ENCODE data around the gene TGFBR2.

Gene TGFBR2

DNA sequence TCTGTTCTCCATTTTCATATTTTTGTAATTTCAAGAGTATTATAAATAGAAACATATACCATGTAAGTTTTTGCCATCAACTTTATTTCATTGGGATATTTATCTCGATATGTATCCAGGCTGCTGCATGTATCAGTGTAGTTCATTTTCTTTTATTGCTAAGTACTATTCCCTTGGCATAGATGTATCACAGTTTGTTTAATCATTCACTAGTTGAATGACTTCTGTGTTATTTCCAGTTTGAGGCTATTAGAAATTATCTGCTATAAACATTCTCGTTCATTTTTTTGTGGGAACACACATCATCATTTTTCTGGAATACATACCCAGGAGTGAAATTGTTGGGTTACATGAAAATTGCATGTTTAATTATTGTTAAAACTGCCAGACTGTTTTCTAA is 18.5 kb upstream of the TGFBR2 start:
- H3K4me3 ChIP-seq (ENCODE audit: low read depth, low read length) = no peak overlapping the region
- no peak for TF ChIP-seq CTCF (IDR thresholded peaks at IDR 0.05; ENCODE audit: low read depth, low read length)

- no peak for TF ChIP-seq CTCF (IDR thresholded peaks at IDR 0.05; ENCODE audit: low read depth, low read length)
- H3K4me3 ChIP-seq (ENCODE audit: low read depth, low read length) = no peak overlapping the region
These were observed 10.2 kb upstream of the TGFBR2 start for GRCh38 chr3:30596152-30596551.

DNA sequence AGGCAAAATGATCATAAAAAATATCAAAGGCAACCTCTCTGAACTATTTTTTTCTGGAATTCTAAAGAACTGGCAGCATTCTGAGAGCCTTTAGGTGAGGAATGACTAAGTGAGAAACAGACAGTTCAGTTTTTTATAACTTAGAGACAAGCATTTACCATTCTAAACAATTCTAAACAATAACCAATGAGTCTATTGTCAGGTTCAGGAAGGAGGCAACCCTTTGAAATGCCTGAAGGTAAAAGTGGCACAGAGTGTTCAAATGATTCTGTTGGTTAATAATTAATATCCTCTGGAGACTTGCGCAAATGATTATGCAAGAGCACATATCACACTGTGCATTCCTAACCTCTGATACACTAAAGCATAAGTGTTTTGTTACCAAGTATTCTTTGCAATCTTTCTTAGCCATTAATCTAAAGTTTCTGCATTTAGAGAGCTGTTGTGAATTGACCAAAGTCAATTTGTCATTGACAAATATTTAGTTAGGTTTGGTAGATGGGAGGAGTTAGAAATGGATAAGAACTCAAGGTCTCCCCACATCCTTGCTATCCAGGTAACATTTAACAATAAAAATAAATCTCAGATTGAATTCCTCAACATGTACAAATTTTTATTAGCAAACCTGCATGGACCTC is 9.2 kb upstream of the TGFBR2 start:
- TF ChIP-seq CTCF (IDR thresholded peaks at IDR 0.05; ENCODE audit: low read depth, low read length) = no peak

DNA sequence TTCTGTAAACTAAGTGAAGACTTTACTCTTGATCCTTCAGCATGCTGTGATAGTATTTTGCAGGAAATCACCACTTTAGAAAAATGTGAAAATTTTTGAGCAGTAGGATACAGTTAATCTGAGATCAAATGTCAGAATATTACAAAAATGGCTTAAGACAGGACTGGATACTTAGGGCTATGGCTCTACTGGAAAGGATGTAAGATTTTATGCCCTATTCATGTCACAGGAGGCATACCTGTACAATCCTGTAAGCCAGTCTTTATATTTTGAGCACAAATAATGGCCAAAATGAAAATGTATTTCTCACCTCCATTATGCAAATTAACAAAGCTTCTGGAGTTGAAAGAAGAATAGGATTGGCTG is 8.6 kb upstream of the TGFBR2 start:
- TF ChIP-seq CTCF (IDR thresholded peaks at IDR 0.05; ENCODE audit: low read depth, low read length) = no peak
- no peak overlapping the region for H3K4me3 ChIP-seq (ENCODE audit: low read depth, low read length)

More for the DNA sequence above, 9.2 kb upstream of the TGFBR2 start:
- no peak overlapping the region for H3K4me3 ChIP-seq (ENCODE audit: low read depth, low read length)

DNA sequence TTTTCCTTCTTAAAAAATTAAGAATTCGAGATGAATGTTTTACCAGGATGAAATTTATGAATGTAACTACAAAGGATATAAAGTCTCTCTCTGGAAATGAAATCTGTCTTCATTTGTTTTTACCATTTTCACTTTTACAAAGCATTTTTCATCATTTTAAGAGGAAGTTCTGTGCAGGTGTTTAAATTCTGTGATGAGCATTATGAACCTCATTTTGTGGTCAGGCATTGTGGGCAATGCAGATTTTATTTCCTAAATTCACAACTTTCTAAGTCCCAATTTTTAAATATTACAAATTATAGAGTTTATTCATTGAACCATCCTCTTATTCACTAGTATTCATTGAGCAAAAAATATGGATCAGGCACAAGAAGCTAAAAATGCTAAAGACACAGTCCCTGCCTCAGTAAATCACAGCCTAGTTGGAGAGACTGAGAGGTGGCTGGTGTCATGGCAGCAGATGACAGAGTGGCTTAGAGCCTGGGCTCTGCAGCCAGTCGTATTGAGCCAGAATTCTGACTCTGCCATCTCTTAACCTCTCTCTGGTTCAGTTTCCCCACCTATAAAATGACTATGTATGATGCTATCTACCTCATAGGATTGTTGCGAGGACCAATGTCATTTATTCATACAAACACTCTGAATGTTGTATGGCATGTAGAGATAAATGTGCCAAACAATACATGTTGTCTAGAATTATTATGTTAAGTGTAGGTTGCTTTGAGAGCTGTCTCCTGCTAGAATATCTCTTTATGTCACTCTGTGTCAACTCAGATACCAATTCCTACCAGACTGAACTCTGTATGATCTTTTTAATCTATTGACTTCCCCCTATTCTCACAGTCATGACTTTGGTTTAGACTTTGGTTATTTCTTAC is 7.5 kb upstream of the TGFBR2 start:
- no peak overlapping the region for H3K4me3 ChIP-seq (ENCODE audit: low read depth, low read length)
- no peak for TF ChIP-seq CTCF (IDR thresholded peaks at IDR 0.05; ENCODE audit: low read depth, low read length)

GRCh38 chr3:30600572-30600971 is 5.8 kb upstream of the TGFBR2 start:
- H3K4me3 ChIP-seq (ENCODE audit: low read depth, low read length) = no peak overlapping the region
- no peak for TF ChIP-seq CTCF (IDR thresholded peaks at IDR 0.05; ENCODE audit: low read depth, low read length)

DNA sequence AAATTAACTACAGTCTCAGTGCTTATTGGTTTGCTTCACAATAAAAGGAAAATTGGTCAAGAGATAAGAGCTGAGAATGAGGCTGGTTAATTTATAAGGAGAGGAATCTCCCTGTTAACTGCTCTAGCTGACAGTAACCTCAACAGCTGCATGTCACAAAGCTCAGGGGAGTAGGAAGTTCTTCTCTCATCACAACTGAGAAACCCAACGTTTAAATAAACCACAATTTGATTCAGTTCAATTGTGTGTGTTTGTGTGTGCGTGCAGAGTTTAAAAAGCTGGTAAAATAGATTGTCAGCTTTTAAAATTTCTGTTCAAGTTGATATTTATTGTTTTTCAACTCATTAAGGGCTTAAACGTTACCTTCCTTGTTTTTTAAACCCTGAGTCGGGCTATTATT is 3.5 kb upstream of the TGFBR2 start:
- no peak for TF ChIP-seq CTCF (IDR thresholded peaks at IDR 0.05; ENCODE audit: low read depth, low read length)
- H3K4me3 ChIP-seq (ENCODE audit: low read depth, low read length) = no peak overlapping the region
